ENCODE data around the gene YPEL2. TPM values are rescaled to one million over a fixed set of nuclear protein-coding genes. Genes with fewer than 3 reads are reported as not detected.

Gene YPEL2
- total RNA-seq, 2 experiments from 2014 or later: 0.88 to 3.1 TPM

GRCh38 chr17:59337741-59338299 lies 6.4 kb downstream of the YPEL2 start:
- Histone ChIP-seq H3K4me1 (ENCODE audit: insufficient read depth, low read length, poor library complexity, severe bottlenecking) (peaks cover 3% of the 10 kb centered on the region), H3K4me2 (ENCODE audit: low read length) (no peak overlapping the region), H3K4me3 (ENCODE audit: low read depth, low read length, poor library complexity, severe bottlenecking) (no peak overlapping the region), H4K20me1 (ENCODE audit: insufficient read depth, low read length) (no peaks in the 10 kb centered on the region; the same call in 1 of the 2 replicates), H3K36me3 (ENCODE audit: insufficient read depth, low read length) (no peaks in the 10 kb centered on the region), H2AFZ (ENCODE audit: low read length) (no peak overlapping the region), H3K79me2 (ENCODE audit: insufficient read depth, low read depth, low read length) (no peaks in the 10 kb centered on the region), H3K27ac (ENCODE audit: low read depth, low read length, poor library complexity, severe bottlenecking) (no peak overlapping the region), H3K9me3 (ENCODE audit: low read length) (no peaks in the 10 kb centered on the region), H3K9me2 (ENCODE audit: insufficient read depth, low read length) (no peaks in the 10 kb centered on the region)
- CTCF ChIA-PET (ENCODE audit: unreplicated experiment): no interaction called here
- DNase-seq (ENCODE audit: low spot score): no peak
- POLR2A ChIA-PET: no interaction called here
- BruUV-seq (replicated peaks): no TSS peak
- intact Hi-C loops (cut with micrococcal nuclease; ENCODE audit: unreplicated experiment): no loop called here
- TF ChIP-seq CTCF (conservative IDR thresholded peaks at IDR 0.05; ENCODE audit: low read length) (no peak), EZH2phosphoT487 (IDR thresholded peaks at IDR 0.05; ENCODE audit: borderline replicate concordance, low read depth, low read length) (no peak)

GRCh38 chr17:59338498-59338897 lies 7.0 kb downstream of the YPEL2 start:
- POLR2A ChIA-PET: no interaction called here
- H3K4me2 ChIP-seq (ENCODE audit: low read length): no peak overlapping the region
- BruUV-seq (replicated peaks): no TSS peak
- no peaks in the 10 kb centered on the region for H3K9me2 ChIP-seq (ENCODE audit: insufficient read depth, low read length)
- no peak overlapping the region for H3K27ac ChIP-seq (ENCODE audit: low read depth, low read length, poor library complexity, severe bottlenecking)
- no peaks in the 10 kb centered on the region for H3K9me3 ChIP-seq (ENCODE audit: low read length)
- no peak for DNase-seq (ENCODE audit: low spot score)
- no peak overlapping the region for H2AFZ ChIP-seq (ENCODE audit: low read length)
- no peaks in the 10 kb centered on the region for H3K79me2 ChIP-seq (ENCODE audit: insufficient read depth, low read depth, low read length)
- H3K4me3 ChIP-seq (ENCODE audit: low read depth, low read length, poor library complexity, severe bottlenecking): no peak overlapping the region
- intact Hi-C loops (cut with micrococcal nuclease; ENCODE audit: unreplicated experiment): no loop called here
- H3K4me1 ChIP-seq (ENCODE audit: insufficient read depth, low read length, poor library complexity, severe bottlenecking): no peaks in the 10 kb centered on the region
- CTCF ChIA-PET (ENCODE audit: unreplicated experiment): no interaction called here
- H4K20me1 ChIP-seq (ENCODE audit: insufficient read depth, low read length): no peaks in the 10 kb centered on the region; the same call in 1 of the 2 replicates
- TF ChIP-seq CTCF (conservative IDR thresholded peaks at IDR 0.05; ENCODE audit: low read length): no peak
- no peak for TF ChIP-seq EZH2phosphoT487 (IDR thresholded peaks at IDR 0.05; ENCODE audit: borderline replicate concordance, low read depth, low read length)
- no peaks in the 10 kb centered on the region for H3K36me3 ChIP-seq (ENCODE audit: insufficient read depth, low read length)

- Histone ChIP-seq H3K9me3 (ENCODE audit: low read length) (no peaks in the 10 kb centered on the region), H3K36me3 (ENCODE audit: insufficient read depth, low read length) (no peaks in the 10 kb centered on the region), H3K27ac (ENCODE audit: low read depth, low read length, poor library complexity, severe bottlenecking) (no peak overlapping the region), H3K9me2 (ENCODE audit: insufficient read depth, low read length) (no peaks in the 10 kb centered on the region), H2AFZ (ENCODE audit: low read length) (no peak overlapping the region), H3K4me2 (ENCODE audit: low read length) (no peak overlapping the region), H4K20me1 (ENCODE audit: insufficient read depth, low read length) (no peaks in the 10 kb centered on the region), H3K79me2 (ENCODE audit: insufficient read depth, low read depth, low read length) (no peaks in the 10 kb centered on the region), H3K4me3 (ENCODE audit: low read depth, low read length, poor library complexity, severe bottlenecking) (no peak overlapping the region), H3K4me1 (ENCODE audit: insufficient read depth, low read length, poor library complexity, severe bottlenecking) (no peaks in the 10 kb centered on the region)
- TF ChIP-seq EZH2phosphoT487 (IDR thresholded peaks at IDR 0.05; ENCODE audit: borderline replicate concordance, low read depth, low read length): no peak
- TF ChIP-seq CTCF (conservative IDR thresholded peaks at IDR 0.05; ENCODE audit: low read length): no peak
- intact Hi-C loops (cut with micrococcal nuclease; ENCODE audit: unreplicated experiment): no loop called here
- POLR2A ChIA-PET: no interaction called here
- no peak for DNase-seq (ENCODE audit: low spot score)
- CTCF ChIA-PET (ENCODE audit: unreplicated experiment): no interaction called here
- no TSS peak for BruUV-seq (replicated peaks)
Observed at GRCh38 chr17:59341922-59342321, 10.5 kb downstream of the YPEL2 start.

Measured in OCI-LY7 (cell line).